Measurements from ENCODE around the gene MED16.

DNA sequence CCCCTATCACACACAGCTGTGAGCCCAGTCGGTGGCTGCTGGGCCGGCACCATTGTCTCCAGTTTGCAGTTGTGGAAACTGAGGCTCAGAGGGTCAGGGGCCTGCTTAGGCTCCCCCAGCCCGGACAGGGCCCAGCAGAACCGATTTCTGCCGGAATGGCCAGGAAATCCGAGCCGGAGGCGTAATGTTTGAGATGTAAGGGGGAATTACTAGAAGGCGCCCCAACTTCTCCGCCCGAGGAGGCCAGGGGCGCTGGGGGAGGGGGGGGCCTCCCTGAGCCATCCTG lies 25.1 kb upstream of the MED16 start:
- TF ChIP-seq, protein P1, sequence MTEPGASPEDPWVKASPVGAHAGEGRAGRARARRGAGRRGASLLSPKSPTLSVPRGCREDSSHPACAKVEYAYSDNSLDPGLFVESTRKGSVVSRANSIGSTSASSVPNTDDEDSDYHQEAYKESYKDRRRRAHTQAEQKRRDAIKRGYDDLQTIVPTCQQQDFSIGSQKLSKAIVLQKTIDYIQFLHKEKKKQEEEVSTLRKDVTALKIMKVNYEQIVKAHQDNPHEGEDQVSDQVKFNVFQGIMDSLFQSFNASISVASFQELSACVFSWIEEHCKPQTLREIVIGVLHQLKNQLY (CRISPR knock-in tag; IDR thresholded peaks at IDR 0.05) = no peak
- TF ChIP-seq ESRRA (CRISPR knock-in tag; IDR thresholded peaks at IDR 0.05; ENCODE audit: borderline replicate concordance) (no peak), SMAD3 (CRISPR knock-in tag; IDR thresholded peaks at IDR 0.05; ENCODE audit: borderline replicate concordance) (no peak), TP53 (CRISPR knock-in tag; IDR thresholded peaks at IDR 0.05) (no peak), ZNF232 (CRISPR knock-in tag; IDR thresholded peaks at IDR 0.05) (no peak), ETV6 (CRISPR knock-in tag; IDR thresholded peaks at IDR 0.05) (no peak), MXD4 (CRISPR knock-in tag; IDR thresholded peaks at IDR 0.05; ENCODE audit: borderline replicate concordance) (no peak), SP1 (CRISPR knock-in tag; conservative IDR thresholded peaks at IDR 0.05) (no peak), JUN (CRISPR knock-in tag; IDR thresholded peaks at IDR 0.05) (no peak)
- TF ChIP-seq, protein P2, sequence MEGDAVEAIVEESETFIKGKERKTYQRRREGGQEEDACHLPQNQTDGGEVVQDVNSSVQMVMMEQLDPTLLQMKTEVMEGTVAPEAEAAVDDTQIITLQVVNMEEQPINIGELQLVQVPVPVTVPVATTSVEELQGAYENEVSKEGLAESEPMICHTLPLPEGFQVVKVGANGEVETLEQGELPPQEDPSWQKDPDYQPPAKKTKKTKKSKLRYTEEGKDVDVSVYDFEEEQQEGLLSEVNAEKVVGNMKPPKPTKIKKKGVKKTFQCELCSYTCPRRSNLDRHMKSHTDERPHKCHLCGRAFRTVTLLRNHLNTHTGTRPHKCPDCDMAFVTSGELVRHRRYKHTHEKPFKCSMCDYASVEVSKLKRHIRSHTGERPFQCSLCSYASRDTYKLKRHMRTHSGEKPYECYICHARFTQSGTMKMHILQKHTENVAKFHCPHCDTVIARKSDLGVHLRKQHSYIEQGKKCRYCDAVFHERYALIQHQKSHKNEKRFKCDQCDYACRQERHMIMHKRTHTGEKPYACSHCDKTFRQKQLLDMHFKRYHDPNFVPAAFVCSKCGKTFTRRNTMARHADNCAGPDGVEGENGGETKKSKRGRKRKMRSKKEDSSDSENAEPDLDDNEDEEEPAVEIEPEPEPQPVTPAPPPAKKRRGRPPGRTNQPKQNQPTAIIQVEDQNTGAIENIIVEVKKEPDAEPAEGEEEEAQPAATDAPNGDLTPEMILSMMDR (IDR thresholded peaks at IDR 0.05) = no peak
- TF ChIP-seq, protein P3, sequence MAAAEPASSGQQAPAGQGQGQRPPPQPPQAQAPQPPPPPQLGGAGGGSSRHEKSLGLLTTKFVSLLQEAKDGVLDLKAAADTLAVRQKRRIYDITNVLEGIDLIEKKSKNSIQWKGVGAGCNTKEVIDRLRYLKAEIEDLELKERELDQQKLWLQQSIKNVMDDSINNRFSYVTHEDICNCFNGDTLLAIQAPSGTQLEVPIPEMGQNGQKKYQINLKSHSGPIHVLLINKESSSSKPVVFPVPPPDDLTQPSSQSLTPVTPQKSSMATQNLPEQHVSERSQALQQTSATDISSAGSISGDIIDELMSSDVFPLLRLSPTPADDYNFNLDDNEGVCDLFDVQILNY (CRISPR knock-in tag; IDR thresholded peaks at IDR 0.05) = no peak
- TF ChIP-seq, protein P4, sequence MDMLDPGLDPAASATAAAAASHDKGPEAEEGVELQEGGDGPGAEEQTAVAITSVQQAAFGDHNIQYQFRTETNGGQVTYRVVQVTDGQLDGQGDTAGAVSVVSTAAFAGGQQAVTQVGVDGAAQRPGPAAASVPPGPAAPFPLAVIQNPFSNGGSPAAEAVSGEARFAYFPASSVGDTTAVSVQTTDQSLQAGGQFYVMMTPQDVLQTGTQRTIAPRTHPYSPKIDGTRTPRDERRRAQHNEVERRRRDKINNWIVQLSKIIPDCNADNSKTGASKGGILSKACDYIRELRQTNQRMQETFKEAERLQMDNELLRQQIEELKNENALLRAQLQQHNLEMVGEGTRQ (CRISPR knock-in tag; IDR thresholded peaks at IDR 0.05) = no peak
- TF ChIP-seq, protein P5, sequence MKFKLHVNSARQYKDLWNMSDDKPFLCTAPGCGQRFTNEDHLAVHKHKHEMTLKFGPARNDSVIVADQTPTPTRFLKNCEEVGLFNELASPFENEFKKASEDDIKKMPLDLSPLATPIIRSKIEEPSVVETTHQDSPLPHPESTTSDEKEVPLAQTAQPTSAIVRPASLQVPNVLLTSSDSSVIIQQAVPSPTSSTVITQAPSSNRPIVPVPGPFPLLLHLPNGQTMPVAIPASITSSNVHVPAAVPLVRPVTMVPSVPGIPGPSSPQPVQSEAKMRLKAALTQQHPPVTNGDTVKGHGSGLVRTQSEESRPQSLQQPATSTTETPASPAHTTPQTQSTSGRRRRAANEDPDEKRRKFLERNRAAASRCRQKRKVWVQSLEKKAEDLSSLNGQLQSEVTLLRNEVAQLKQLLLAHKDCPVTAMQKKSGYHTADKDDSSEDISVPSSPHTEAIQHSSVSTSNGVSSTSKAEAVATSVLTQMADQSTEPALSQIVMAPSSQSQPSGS (CRISPR knock-in tag; IDR thresholded peaks at IDR 0.05; ENCODE audit: borderline replicate concordance, low read depth) = no peak

Measured in WTC11 (cell line).